ENCODE measurements around the gene GPATCH2.

- no peak for TF ChIP-seq CTCF (IDR thresholded peaks at IDR 0.05 in 2 of 3, conservative IDR thresholded peaks at IDR 0.05 in 1 of 3; ENCODE audit: control insufficient read depth in 2 of 3, extremely low read depth in 1 of 3, insufficient read depth in 1 of 3, low read depth in 3 of 3, low read length in 3 of 3)
- TF ChIP-seq E2F4 (IDR thresholded peaks at IDR 0.05; ENCODE audit: low read depth, low read length): no peak
- TF ChIP-seq EP300 (IDR thresholded peaks at IDR 0.05; ENCODE audit: borderline replicate concordance in 1 of 2, control insufficient read depth in 1 of 2, low read depth in 2 of 2, low read length in 2 of 2): no peak
- TF ChIP-seq TARDBP (IDR thresholded peaks at IDR 0.05; ENCODE audit: borderline replicate concordance): no peak
- no peak for TF ChIP-seq MTA2 (IDR thresholded peaks at IDR 0.05; ENCODE audit: low read depth)
- no peak for TF ChIP-seq GABPA (IDR thresholded peaks at IDR 0.05; ENCODE audit: low read depth)
- TF ChIP-seq USF2 (IDR thresholded peaks at IDR 0.05; ENCODE audit: borderline replicate concordance, low read depth, low read length): no peak
- TF ChIP-seq EZH2 (IDR thresholded peaks at IDR 0.05; ENCODE audit: borderline replicate concordance, control insufficient read depth, low read depth, low read length): no peak
- TF ChIP-seq CEBPB (IDR thresholded peaks at IDR 0.05; ENCODE audit: borderline replicate concordance in 1 of 2, low read depth in 2 of 2, low read length in 2 of 2): no peak
- TF ChIP-seq POLR2A (IDR thresholded peaks at IDR 0.05; ENCODE audit: low read depth, low read length): no peak
- no peak for TF ChIP-seq NFYA (IDR thresholded peaks at IDR 0.05; ENCODE audit: borderline replicate concordance, low read depth, low read length)
These were observed 37.6 kb upstream of the GPATCH2 start for GRCh38 chr1:217668351-217668940.

Data from GM12878 (cell line).